ENCODE results near the gene PLXDC2.

- TF ChIP-seq RXRA (IDR thresholded peaks at IDR 0.05; ENCODE audit: borderline replicate concordance, low read depth) (no peak), CHD2 (IDR thresholded peaks at IDR 0.05; ENCODE audit: low read length, partially characterized antibody) (no peak), EZH2phosphoT487 (IDR thresholded peaks at IDR 0.05; ENCODE audit: borderline replicate concordance, low read depth) (no peak), MAX (IDR thresholded peaks at IDR 0.05; ENCODE audit: low read depth) (no peak), CTCF (IDR thresholded peaks at IDR 0.05) (no peak), ZBTB33 (IDR thresholded peaks at IDR 0.05; ENCODE audit: borderline replicate concordance, low read depth) (no peak), RCOR1 (IDR thresholded peaks at IDR 0.05; ENCODE audit: low read length) (no peak), MXI1 (IDR thresholded peaks at IDR 0.05; ENCODE audit: low read depth, low read length) (no peak)
Observed at GRCh38 chr10:19999431-19999830, 183.2 kb downstream of the PLXDC2 start.

Measured in SK-N-SH (cell line).